BJ (cell line): ENCODE measurements around the gene PHLPP1. TPM values are rescaled to one million over a fixed set of nuclear protein-coding genes. Genes with fewer than 3 reads are reported as not detected.

Experiments used
- CTCF ChIA-PET: fragments of 350-600 bp; formaldehyde crosslinking; extraction: SDS; loops from one replicate; lab custom pipeline; 2021; ENCODE audit warnings: antibody characterized with exemption, inconsistent platforms; lab: Yijun Ruan, JAX
- POLR2A ChIA-PET: fragments of 300-600 bp; sonication (Branson Sonifier 250); formaldehyde crosslinking; extraction: SDS; loops from one replicate; lab custom pipeline; 2021; ENCODE audit warnings: antibody characterized with exemption; lab: Charles Lee
- DNase-seq: peaks from one replicate; pipeline ENCODE4 v3.0.0-alpha.2; 2011; ENCODE audit warnings: low read depth
- H3K27me3 ChIP-seq: 2 replicates; pipeline ENCODE4 v1.6.0; 2011; ENCODE audit warnings: low read length; ENCODE audit not compliant: control insufficient read depth, insufficient read depth
- H3K36me3 ChIP-seq: 2 replicates; pipeline ENCODE4 v1.5.1; 2011; ENCODE audit warnings: low read length; ENCODE audit not compliant: control insufficient read depth, insufficient read depth
- H3K4me3 ChIP-seq: 2 replicates; pipeline ENCODE4 v1.5.1; 2011; ENCODE audit warnings: low read depth, mild to moderate bottlenecking, control low read depth, low read length
- CTCF ChIP-seq: IDR thresholded peaks from 2 replicates; pipeline ENCODE4 v1.5.1; 2011; ENCODE audit warnings: low read depth, mild to moderate bottlenecking, control low read depth, inconsistent platforms, low read length, moderate library complexity; ENCODE audit not compliant: insufficient read depth
- polyA plus RNA-seq: library from polyadenylated mRNA; depleted of rRNA; stranded (reverse); fragments of >200 nt; gene quantifications from 2 replicates; pipeline ENCODE4 v1.2.3, GENCODE V29; 2011

The PHLPP1 gene
- polyA plus RNA-seq, 1 experiment: 4.0 TPM

DNA sequence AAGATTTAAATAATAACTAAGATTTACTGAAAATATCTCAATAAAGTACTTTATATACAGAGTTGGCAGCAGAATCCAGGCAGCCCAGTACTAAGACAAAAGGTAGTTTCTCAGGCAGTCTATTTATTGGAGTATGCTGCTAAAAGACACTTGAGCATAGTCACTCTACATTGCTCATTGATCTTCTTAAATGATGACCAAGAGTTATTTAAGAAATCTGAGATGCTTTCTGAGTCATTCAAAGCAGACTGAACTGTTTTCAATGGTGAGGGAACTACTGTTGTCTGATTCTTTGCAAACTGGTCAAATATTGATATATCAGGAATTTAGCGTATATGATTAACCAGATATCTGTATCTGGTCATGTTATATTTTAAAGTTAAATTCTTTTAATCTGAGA lies 133.6 kb downstream of the PHLPP1 start:
- no peak for DNase-seq
- POLR2A ChIA-PET: no interaction called here
- CTCF ChIA-PET: no interaction called here

GRCh38 chr18:62850619-62851306 lies 135.4 kb downstream of the PHLPP1 start:
- H3K4me3 ChIP-seq: no peak overlapping the region
- DNase-seq: no peak
- CTCF ChIA-PET: interaction anchor here (1.1 kb wide), 1 partner anchor 19 kb away, joined by 5 read pairs; no protein-coding TSS in a partner anchor
- POLR2A ChIA-PET: no interaction called here
- no peaks in the 10 kb centered on the region for H3K27me3 ChIP-seq
- no peak for TF ChIP-seq CTCF
- H3K36me3 ChIP-seq: no peaks in the 10 kb centered on the region

More for the DNA sequence above, 133.6 kb downstream of the PHLPP1 start:
- H3K27me3 ChIP-seq: no peaks in the 10 kb centered on the region
- TF ChIP-seq CTCF: no peak
- H3K36me3 ChIP-seq: no peaks in the 10 kb centered on the region
- no peak overlapping the region for H3K4me3 ChIP-seq

DNA sequence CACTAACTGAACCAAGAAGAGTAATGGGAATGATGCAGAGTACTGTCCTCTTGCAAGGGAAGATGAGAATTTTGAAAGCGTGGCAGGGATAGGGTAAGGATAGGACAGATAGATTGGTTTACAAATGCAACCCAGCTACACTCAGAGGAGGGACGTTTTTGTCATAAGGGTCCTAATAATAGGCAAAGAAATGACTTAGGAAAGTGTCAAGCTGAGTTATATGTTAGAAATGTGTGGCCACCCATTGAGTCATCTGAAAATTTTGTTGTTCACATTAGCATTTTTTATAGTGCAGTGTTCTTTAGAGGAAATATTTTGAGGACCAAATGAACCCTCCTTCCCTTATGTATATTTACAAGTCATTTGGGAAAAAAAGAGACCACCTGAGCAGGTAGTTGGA lies 137.5 kb downstream of the PHLPP1 start:
- Histone ChIP-seq H3K36me3 (no peaks in the 10 kb centered on the region), H3K4me3 (no peak overlapping the region), H3K27me3 (no peaks in the 10 kb centered on the region)
- DNase-seq: no peak
- ChIA-PET POLR2A (no interaction called here), CTCF (no interaction called here)
- no peak for TF ChIP-seq CTCF

GRCh38 chr18:62856294-62856693 lies 141.0 kb downstream of the PHLPP1 start:
- CTCF ChIA-PET: interaction anchor here (1.7 kb wide), 1 partner anchor 140 kb away, joined by 5 read pairs; the partner anchor contains the start of gene PHLPP1
- Histone ChIP-seq H3K4me3 (no peak overlapping the region), H3K36me3 (no peaks in the 10 kb centered on the region), H3K27me3 (no peaks in the 10 kb centered on the region)
- no peak for DNase-seq
- no peak for TF ChIP-seq CTCF
- POLR2A ChIA-PET: no interaction called here

DNA sequence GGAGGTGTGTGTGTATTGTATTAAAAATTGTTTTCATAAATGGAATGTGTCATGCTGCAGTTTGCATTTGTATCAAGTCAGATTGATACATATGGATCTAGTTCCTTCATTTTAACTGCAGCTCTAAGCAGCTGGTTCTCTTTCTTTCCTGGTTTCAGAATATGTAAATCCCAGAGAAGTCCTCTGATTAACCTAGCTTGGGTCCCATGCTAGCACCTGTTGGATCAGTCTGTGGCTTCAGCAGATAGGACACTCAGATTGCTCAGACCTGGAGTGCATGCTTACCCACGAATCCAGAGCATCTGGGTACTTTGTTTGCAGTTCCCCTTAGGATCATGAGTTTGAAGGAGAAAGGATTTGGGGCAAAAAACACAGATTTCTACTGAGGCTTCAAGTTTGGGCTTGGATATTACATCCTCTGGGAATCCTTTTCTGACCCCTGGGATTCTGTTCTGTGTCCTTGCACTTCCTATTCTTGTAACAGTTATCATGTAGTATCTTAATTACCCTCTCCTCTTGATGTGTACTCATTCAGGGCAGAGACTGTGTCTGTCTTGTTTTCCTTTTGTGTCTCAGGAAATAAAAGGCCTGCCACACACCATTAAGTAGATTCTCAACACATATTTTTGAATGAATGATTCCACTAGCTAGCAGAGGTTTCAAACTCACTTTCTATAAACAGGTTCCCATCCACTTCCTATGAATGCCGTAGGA lies 142.1 kb downstream of the PHLPP1 start:
- no peaks in the 10 kb centered on the region for H3K27me3 ChIP-seq
- CTCF ChIA-PET: interaction anchor here (1.7 kb wide), 1 partner anchor 141 kb away, joined by 5 read pairs; the partner anchor contains the start of gene PHLPP1
- POLR2A ChIA-PET: no interaction called here
- no peaks in the 10 kb centered on the region for H3K36me3 ChIP-seq
- H3K4me3 ChIP-seq: no peak overlapping the region
- no peak for DNase-seq
- TF ChIP-seq CTCF: no peak
